Retinal pigment epithelial cell (primary cell): ENCODE data around the gene ADAMTSL3.

Experiments
- DNase-seq: peaks from one replicate; pipeline ENCODE4 v3.0.0-alpha.2; 2010; ENCODE audit warnings: low read depth
- H3K4me3 ChIP-seq: 2 replicates; pipeline ENCODE4 v1.5.1; 2011; ENCODE audit warnings: mild to moderate bottlenecking, low read length, control low read depth, moderate library complexity
- TF ChIP-seq, protein P1 (sequence below): conservative IDR thresholded peaks from 2 replicates; pipeline ENCODE4 v1.5.1; 2011; ENCODE audit warnings: low read depth, low read length, control low read depth, inconsistent platforms

ADAMTSL3 gene

DNA sequence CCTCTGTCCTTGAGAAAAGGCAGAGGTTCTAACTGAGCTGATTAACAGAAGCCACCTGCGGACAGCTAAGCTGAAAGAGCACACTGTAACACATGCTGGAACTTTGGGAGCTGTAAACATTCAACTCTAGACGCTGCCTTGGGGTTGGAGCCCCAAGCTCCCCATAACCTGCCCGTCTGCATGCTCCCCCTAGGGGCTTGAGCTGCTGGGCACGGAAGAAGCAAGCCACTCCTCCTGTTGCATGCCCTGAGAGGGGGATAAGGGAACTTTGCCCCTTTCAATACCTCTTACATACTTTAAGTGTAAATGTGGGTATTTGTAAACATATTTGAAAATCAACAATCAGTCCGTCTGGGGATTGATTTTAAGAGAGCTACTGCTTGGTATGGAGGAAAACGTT, 188.4 kb downstream of the ADAMTSL3 start:
- no peak overlapping the region for H3K4me3 ChIP-seq
- TF ChIP-seq, protein P1, sequence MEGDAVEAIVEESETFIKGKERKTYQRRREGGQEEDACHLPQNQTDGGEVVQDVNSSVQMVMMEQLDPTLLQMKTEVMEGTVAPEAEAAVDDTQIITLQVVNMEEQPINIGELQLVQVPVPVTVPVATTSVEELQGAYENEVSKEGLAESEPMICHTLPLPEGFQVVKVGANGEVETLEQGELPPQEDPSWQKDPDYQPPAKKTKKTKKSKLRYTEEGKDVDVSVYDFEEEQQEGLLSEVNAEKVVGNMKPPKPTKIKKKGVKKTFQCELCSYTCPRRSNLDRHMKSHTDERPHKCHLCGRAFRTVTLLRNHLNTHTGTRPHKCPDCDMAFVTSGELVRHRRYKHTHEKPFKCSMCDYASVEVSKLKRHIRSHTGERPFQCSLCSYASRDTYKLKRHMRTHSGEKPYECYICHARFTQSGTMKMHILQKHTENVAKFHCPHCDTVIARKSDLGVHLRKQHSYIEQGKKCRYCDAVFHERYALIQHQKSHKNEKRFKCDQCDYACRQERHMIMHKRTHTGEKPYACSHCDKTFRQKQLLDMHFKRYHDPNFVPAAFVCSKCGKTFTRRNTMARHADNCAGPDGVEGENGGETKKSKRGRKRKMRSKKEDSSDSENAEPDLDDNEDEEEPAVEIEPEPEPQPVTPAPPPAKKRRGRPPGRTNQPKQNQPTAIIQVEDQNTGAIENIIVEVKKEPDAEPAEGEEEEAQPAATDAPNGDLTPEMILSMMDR = no peak
- no peak for DNase-seq

DNA sequence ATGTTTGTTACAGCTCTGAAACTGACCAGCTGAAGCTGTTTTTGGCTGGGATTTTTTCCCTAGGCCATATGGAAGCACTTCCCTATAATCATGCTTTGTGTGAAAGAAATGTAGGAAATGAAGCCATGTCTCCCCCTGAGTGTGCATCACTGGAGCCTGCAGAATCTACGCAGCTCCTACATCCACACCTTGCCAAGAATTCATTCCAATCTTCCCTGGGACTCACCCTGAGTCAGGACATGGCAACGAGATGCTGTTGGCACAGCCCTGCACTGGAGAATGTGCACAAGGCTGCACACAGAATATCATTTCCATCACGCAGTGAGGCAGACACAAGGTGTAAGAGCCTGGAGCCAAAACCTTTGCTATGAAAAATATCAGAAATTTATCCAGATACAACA, 189.5 kb downstream of the ADAMTSL3 start:
- DNase-seq = no peak
- TF ChIP-seq, protein P1 = no peak
- no peak overlapping the region for H3K4me3 ChIP-seq

DNA sequence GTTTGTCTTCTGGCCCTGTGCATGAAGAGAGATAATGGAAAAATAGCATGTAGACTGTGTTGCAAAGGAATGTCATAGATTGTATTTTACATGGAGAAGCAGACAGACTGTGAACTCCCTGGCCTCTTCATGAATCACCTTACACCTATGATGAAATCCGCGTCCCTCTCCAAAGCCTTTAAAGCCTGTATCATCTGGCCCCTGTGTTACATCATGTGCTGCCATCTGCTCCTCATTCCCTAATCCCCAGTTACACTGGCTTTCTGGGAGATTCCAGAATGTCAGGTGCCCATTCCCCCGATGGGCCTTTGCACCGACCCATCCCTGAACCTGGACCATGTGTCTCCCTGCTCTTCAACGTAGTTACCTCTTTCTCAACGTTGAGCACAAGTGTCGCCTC, 190.8 kb downstream of the ADAMTSL3 start:
- H3K4me3 ChIP-seq = no peak overlapping the region
- TF ChIP-seq, protein P1 = no peak
- DNase-seq = no peak

DNA sequence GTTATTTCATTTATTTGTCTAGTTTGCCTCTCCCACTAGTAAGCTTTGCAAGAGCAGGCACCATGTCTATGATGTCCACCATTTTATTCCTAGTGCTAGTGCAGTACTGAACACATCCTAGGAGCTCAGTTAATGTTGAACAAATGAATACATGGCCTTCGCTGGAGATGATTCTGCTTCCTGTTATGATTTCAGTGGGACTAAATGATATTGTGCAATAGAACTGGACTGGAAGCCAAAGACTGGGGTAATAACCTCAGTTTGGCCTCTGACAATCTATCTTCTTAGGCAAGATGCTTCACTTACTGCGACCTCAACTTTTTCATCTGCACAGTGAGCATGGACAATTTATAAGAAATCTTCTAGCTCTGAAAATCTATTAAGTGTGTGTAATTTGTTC, 191.3 kb downstream of the ADAMTSL3 start:
- H3K4me3 ChIP-seq = no peak overlapping the region
- no peak for DNase-seq
- TF ChIP-seq, protein P1 = no peak

DNA sequence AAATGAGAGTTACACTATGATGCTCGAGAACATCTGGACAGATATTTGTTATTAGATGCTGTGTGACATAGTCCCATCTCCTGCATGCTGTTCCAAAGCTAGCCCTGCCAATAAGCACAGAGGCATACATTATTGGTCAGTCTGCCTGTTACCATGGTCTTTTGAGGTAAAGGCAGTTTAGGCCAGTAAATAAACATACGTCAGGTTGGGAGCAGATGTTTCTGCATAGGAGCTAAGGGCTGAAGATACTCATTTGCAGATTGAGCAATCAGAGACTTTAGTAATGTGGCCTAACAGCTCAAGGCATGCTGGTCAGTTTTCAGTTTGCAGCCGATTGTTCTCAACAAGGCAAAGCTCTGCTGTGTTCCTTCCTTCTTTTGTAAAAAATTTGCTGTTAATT, 192.9 kb downstream of the ADAMTSL3 start:
- H3K4me3 ChIP-seq = no peak overlapping the region
- TF ChIP-seq, protein P1 = no peak
- no peak for DNase-seq

DNA sequence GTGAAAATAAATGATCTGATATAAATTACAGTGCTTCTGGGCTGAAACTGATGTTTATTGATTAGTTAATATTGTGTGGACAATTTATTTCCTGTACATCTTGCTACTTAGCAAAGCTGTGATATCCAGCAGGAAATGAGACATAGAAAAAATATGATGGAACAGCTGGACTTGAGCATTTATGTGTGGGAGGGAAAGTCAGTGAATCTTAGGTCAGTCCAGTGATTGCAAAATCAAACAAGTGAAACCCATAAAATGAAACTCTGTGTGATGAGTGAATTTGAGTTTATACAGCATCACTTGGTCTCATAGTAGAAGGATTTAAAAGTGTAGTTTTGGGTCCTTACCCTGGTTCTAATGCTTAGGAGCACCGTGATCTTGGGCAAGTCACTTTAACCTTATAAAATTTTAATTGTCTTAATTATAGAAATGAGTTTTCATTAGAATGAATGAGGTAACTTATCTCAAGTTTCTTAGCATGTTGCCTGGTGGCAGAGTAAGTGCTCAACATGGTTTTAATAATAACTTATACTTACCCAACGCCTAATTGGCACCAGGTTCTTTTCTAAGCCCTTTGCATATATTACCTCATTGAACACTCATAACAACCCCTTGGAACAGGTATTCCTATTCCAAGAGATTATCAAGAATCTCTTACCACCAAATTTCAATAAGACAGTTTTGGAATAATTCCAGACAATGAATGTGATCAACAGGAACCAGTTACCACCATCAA, 194.6 kb downstream of the ADAMTSL3 start:
- no peak for DNase-seq
- TF ChIP-seq, protein P1 = no peak
- no peak overlapping the region for H3K4me3 ChIP-seq

DNA sequence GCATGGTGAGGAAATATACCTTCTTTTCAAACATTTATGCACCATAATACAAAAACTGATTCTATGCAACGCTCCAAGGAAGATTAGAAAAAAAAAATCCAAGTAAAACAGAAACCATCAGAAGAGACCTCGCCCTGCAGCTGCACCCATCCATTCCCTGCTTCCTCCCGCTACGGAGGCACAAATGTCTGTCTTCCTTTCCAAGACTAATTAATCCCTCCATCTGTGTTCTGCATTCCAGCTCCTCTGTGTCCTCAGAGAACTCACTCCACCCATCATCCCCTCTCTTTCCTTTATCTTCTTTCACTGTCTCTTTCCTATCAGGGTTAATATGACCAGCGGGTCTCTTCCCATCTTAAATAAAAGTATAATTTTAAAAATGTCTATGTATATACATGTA, 196.1 kb downstream of the ADAMTSL3 start:
- H3K4me3 ChIP-seq = no peak overlapping the region
- DNase-seq = no peak
- TF ChIP-seq, protein P1 = no peak
